PC-9 (cell line): ENCODE results near the gene NSD2.

Source experiments
- CTCF ChIP-seq: fragments of 200-600 bp; sonication (generic); conservative IDR thresholded peaks from 2 replicates; pipeline ENCODE4 v1.6.1; 2017; ENCODE audit warnings: mixed run types, antibody characterized with exemption, mild to moderate bottlenecking, moderate library complexity
- EZH2 ChIP-seq: fragments of 200-600 bp; sonication (generic); IDR thresholded peaks from 2 replicates; pipeline ENCODE4 v1.8.0; 2017; ENCODE audit warnings: antibody characterized with exemption, low read depth

- TF ChIP-seq CTCF: no peak
- no peak for TF ChIP-seq EZH2
Measured at GRCh38 chr4:1862055-1862911, 8.9 kb upstream of the NSD2 start.
